A673 (cell line): ENCODE measurements around the gene SRSF5. TPM values are rescaled to one million over a fixed set of nuclear protein-coding genes. Genes with fewer than 3 reads are reported as not detected.

ENCODE experiments used
- BruUV-seq: library from RNA; stranded (reverse); fragments of 400-500 nt; replicated peaks from 2 replicates; lab custom pipeline; 2021; lab: Mats Ljungman, UMichigan
- CTCF ChIA-PET: fragments of 300-600 bp; sonication (Branson Sonifier 250); formaldehyde crosslinking; loops from one replicate; lab custom pipeline; 2022; ENCODE audit warnings: antibody characterized with exemption; lab: Charles Lee
- POLR2A ChIA-PET: fragments of 300-600 bp; sonication (Branson Sonifier 250); formaldehyde crosslinking; loops from one replicate; lab custom pipeline; 2022; ENCODE audit warnings: antibody characterized with exemption; ENCODE audit not compliant: low non-redundant PET; lab: Charles Lee
- DNase-seq: peaks from one replicate; pipeline ENCODE4 v3.0.0-alpha.2; 2015; ENCODE audit warnings: low spot score
- H3K27ac ChIP-seq: fragments of 200-600 bp; sonication (generic); 2 replicates; pipeline ENCODE4 v1.5.1; 2016; ENCODE audit warnings: mixed run types, low read depth, mild to moderate bottlenecking, mixed read lengths, antibody characterized with exemption, low read length; ENCODE audit not compliant: poor library complexity, severe bottlenecking
- H3K27me3 ChIP-seq: fragments of 200-600 bp; sonication (generic); replicated peaks from 2 replicates; pipeline ENCODE4 v1.6.1; 2017; ENCODE audit warnings: mixed run types, low read depth, mild to moderate bottlenecking, mixed read lengths, antibody characterized with exemption, low read length; ENCODE audit not compliant: insufficient read depth, poor library complexity
- H3K36me3 ChIP-seq: fragments of 200-600 bp; sonication (generic); 2 replicates; pipeline ENCODE4 v1.6.1; 2016; ENCODE audit warnings: mixed run types, mild to moderate bottlenecking, mixed read lengths, antibody characterized with exemption, low read length; ENCODE audit not compliant: insufficient read depth, poor library complexity, severe bottlenecking
- H3K4me1 ChIP-seq: fragments of 200-600 bp; sonication (generic); 2 replicates; pipeline ENCODE4 v1.6.1; 2017; ENCODE audit warnings: mixed run types, mild to moderate bottlenecking, mixed read lengths, antibody characterized with exemption, low read length; ENCODE audit not compliant: insufficient read depth, poor library complexity, severe bottlenecking
- H3K4me3 ChIP-seq: fragments of 200-600 bp; sonication (generic); 2 replicates; pipeline ENCODE4 v1.5.1; 2016; ENCODE audit warnings: low read depth, mixed run types, mild to moderate bottlenecking, mixed read lengths, low read length; ENCODE audit not compliant: poor library complexity, severe bottlenecking
- H3K9me3 ChIP-seq: fragments of 200-600 bp; sonication (generic); 2 replicates; pipeline ENCODE4 v1.6.1; 2016; ENCODE audit warnings: mixed run types, low read depth, mild to moderate bottlenecking, mixed read lengths, antibody characterized with exemption, low read length; ENCODE audit not compliant: poor library complexity, severe bottlenecking
- CTCF ChIP-seq: fragments of 300-800, 200-600 bp; sonication (generic); conservative IDR thresholded peaks from 2 replicates; pipeline ENCODE4 v1.5.1; 2017; ENCODE audit warnings: low read depth, mild to moderate bottlenecking, antibody characterized with exemption, low read length, moderate library complexity, mixed read lengths
- EZH2 ChIP-seq: fragments of 200-600 bp; sonication (generic); IDR thresholded peaks from 2 replicates; pipeline ENCODE4 v1.6.1; 2017; ENCODE audit warnings: borderline replicate concordance, low read depth, mild to moderate bottlenecking, mixed read lengths, antibody characterized with exemption, low read length; ENCODE audit not compliant: poor library complexity, severe bottlenecking
- intact Hi-C: fragments of 100-400 bp; cut with micrococcal nuclease; formaldehyde crosslinking; loops from one replicate; pipeline ENCODE4 v1.10.0; 2022; ENCODE audit not compliant: unreplicated experiment
- total RNA-seq: library from RNA; stranded (reverse); gene quantifications from 2 replicates; pipeline ENCODE4 v1.2.3, GENCODE V29; 2021

Gene SRSF5
- total RNA-seq, 1 experiment from 2014 or later: 324 TPM

DNA sequence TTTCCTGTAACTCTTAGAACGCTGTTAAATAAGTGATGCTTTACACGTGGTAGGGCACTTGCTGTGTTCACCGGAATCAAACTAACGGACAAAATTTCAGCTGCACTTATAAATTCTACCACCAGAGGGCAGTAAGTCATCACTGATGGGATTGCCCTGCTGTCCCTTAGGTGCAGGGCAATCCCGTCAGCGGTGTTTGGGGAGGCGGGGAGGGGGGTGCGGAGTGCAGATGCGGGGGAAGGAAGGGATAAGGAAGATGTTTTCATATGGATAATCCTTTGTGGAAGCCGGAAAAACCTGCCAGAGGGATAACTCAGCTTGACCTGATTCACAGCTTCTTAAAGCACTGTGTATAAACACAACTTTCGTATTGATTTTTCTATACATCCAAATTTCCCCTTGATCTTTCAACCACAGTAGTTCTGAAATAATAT, 51.8 kb downstream of the SRSF5 start:
- TF ChIP-seq EZH2: no peak
- peak; percentile 88 for TF ChIP-seq CTCF
- ChIA-PET POLR2A (interaction anchor here (0.7 to 0.9 kb wide), 2 partner anchors 201 to 209 kb away, joined by 3 to 4 read pairs; no protein-coding TSS in a partner anchor), CTCF (interaction anchor here (0.7 to 1.5 kb wide), 4 partner anchors 209 to 1151 kb away, joined by 3 to 27 read pairs (median 4); no protein-coding TSS in a partner anchor)
- Histone ChIP-seq H3K36me3 (no peaks in the 10 kb centered on the region), H3K27me3 (peaks cover 36% of the 10 kb centered on the region), H3K4me1 (no peaks in the 10 kb centered on the region), H3K9me3 (no peaks in the 10 kb centered on the region), H3K27ac (no peak overlapping the region), H3K4me3 (no peak overlapping the region)
- intact Hi-C loops: loop anchor here (1.0 to 5.0 kb wide), 3 partner anchors 194 to 256 kb away; no protein-coding TSS in a partner anchor
- DNase-seq: peak; percentile 80
- BruUV-seq: no TSS peak

- Histone ChIP-seq H3K4me3 (no peak overlapping the region), H3K27me3 (peaks cover 30% of the 10 kb centered on the region), H3K9me3 (no peaks in the 10 kb centered on the region), H3K27ac (no peak overlapping the region), H3K4me1 (no peaks in the 10 kb centered on the region), H3K36me3 (no peaks in the 10 kb centered on the region)
- DNase-seq: no peak
- ChIA-PET CTCF (no interaction called here), POLR2A (no interaction called here)
- TF ChIP-seq EZH2: no peak
- TF ChIP-seq CTCF: no peak
- intact Hi-C loops: loop anchor here (1.0 to 5.0 kb wide), 2 partner anchors 193 to 255 kb away; no protein-coding TSS in a partner anchor
- no TSS peak for BruUV-seq
Measured at GRCh38 chr14:69819607-69820006, 52.7 kb downstream of the SRSF5 start.

GRCh38 chr14:69820991-69821390, 54.0 kb downstream of the SRSF5 start:
- Histone ChIP-seq H3K36me3 (no peaks in the 10 kb centered on the region), H3K4me3 (no peak overlapping the region), H3K27ac (no peak overlapping the region), H3K4me1 (no peaks in the 10 kb centered on the region), H3K27me3 (peaks cover 16% of the 10 kb centered on the region), H3K9me3 (no peaks in the 10 kb centered on the region)
- ChIA-PET CTCF (no interaction called here), POLR2A (no interaction called here)
- no peak for DNase-seq
- TF ChIP-seq CTCF (no peak), EZH2 (no peak)
- BruUV-seq: no TSS peak
- intact Hi-C loops: no loop called here

Other genes with a start within 250 kb of the SRSF5 start
- gene CCDC177, start 192.3 kb upstream of the SRSF5 start, total RNA-seq: 0.09 TPM in 1 of 2 replicates, not detected in the other
- gene SUSD6, start 155.5 kb upstream of the SRSF5 start, total RNA-seq: 9.2 and 13.1 TPM in 2 replicates
- not detected in 2 replicates for gene SLC10A1, start 30.1 kb downstream of the SRSF5 start, total RNA-seq
- not detected in 2 replicates for gene SMOC1, start 112.3 kb downstream of the SRSF5 start, total RNA-seq